Keratinocyte (primary cell): Measurements from ENCODE around the gene CCDC88B. TPM values are rescaled to one million over a fixed set of nuclear protein-coding genes. Genes with fewer than 3 reads are reported as not detected.

Source experiments
- DNase-seq: peaks from one replicate; pipeline ENCODE4 v3.0.0-alpha.2; 2011; ENCODE audit warnings: low read depth, missing footprints, low spot score
- FAIRE-seq: peaks from 2 replicates; lab custom pipeline; 2011; peaks lifted over from hg19 to GRCh38; lab: Jason Lieb, UNC
- H2AFZ ChIP-seq: 2 replicates; pipeline ENCODE4 v1.6.0; 2012; ENCODE audit warnings: low read length, control low read depth, inconsistent platforms; ENCODE audit not compliant: control insufficient read depth
- H3K27ac ChIP-seq: 2 replicates; pipeline ENCODE4 v1.5.1; 2011; ENCODE audit warnings: low read length; ENCODE audit not compliant: control insufficient read depth, insufficient read depth
- H3K27me3 ChIP-seq: 3 replicates; pipeline ENCODE4 v1.6.0; 2011; ENCODE audit warnings: low read length; ENCODE audit not compliant: control insufficient read depth, insufficient read depth; ENCODE audit errors: extremely low read depth
- H3K36me3 ChIP-seq, 2 experiments: 2 replicates in 1 of 2; 3 replicates in 1 of 2; pipeline ENCODE4 v1.5.1; 2011; ENCODE audit warnings: low read length in 2 of 2, mild to moderate bottlenecking in 1 of 2; ENCODE audit not compliant: control insufficient read depth in 2 of 2, insufficient read depth in 2 of 2; ENCODE audit errors: extremely low read depth in 1 of 2
- H3K4me1 ChIP-seq: 3 replicates; pipeline ENCODE4 v1.5.1; 2011; ENCODE audit warnings: low read length; ENCODE audit not compliant: control insufficient read depth, insufficient read depth; ENCODE audit errors: extremely low read depth
- H3K4me2 ChIP-seq: 3 replicates; pipeline ENCODE4 v1.6.0; 2011; ENCODE audit warnings: low read depth, low read length; ENCODE audit not compliant: control insufficient read depth, insufficient read depth; ENCODE audit errors: extremely low read depth
- H3K4me3 ChIP-seq, 3 experiments: fragments of 200-600 bp in 1 of 3; sonication (generic) in 1 of 3; 2 replicates in 2 of 3; 3 replicates in 1 of 3; pipeline ENCODE4 v1.5.1; 2011 to 2016; ENCODE audit warnings: low read length in 3 of 3, mild to moderate bottlenecking in 3 of 3, control low read depth in 2 of 3, inconsistent platforms in 1 of 3, low read depth in 1 of 3, mixed read lengths in 1 of 3, mixed run types in 1 of 3, moderate library complexity in 1 of 3; ENCODE audit not compliant: control insufficient read depth in 2 of 3, insufficient read depth in 2 of 3; ENCODE audit errors: extremely low read depth in 1 of 3
- H3K79me2 ChIP-seq: 2 replicates; pipeline ENCODE4 v1.6.0; 2012; ENCODE audit warnings: low read length; ENCODE audit not compliant: control insufficient read depth, insufficient read depth
- H3K9ac ChIP-seq: 3 replicates; pipeline ENCODE4 v1.6.0; 2011; ENCODE audit warnings: low read length; ENCODE audit not compliant: control insufficient read depth, insufficient read depth; ENCODE audit errors: extremely low read depth
- H3K9me1 ChIP-seq: 3 replicates; pipeline ENCODE4 v1.6.0; 2011; ENCODE audit warnings: low read length; ENCODE audit not compliant: control insufficient read depth, insufficient read depth; ENCODE audit errors: extremely low read depth
- H3K9me3 ChIP-seq: 2 replicates; pipeline ENCODE4 v1.5.1; 2012; ENCODE audit warnings: low read depth, low read length; ENCODE audit not compliant: control insufficient read depth
- H4K20me1 ChIP-seq: 3 replicates; pipeline ENCODE4 v1.6.0; 2011; ENCODE audit warnings: low read length; ENCODE audit not compliant: control insufficient read depth, insufficient read depth; ENCODE audit errors: extremely low read depth
- CTCF ChIP-seq, 3 experiments: IDR thresholded peaks in 1 of 3; conservative IDR thresholded peaks in 1 of 3; optimal IDR thresholded peaks in 1 of 3; 2 replicates in 2 of 3; 3 replicates in 1 of 3; pipeline versions ENCODE3 to v1.5.1; 2011; ENCODE audit warnings: low read length in 3 of 3, mild to moderate bottlenecking in 3 of 3, moderate library complexity in 2 of 3, control low read depth in 1 of 3, inconsistent platforms in 1 of 3; ENCODE audit not compliant: insufficient read depth in 2 of 3; ENCODE audit errors: extremely low read depth in 1 of 3
- EZH2 ChIP-seq: IDR thresholded peaks from one replicate; pipeline ENCODE4 v1.6.1; 2012; ENCODE audit warnings: inconsistent platforms, mild to moderate bottlenecking, low read length, moderate library complexity
- dilution Hi-C: fragments of 300-500 bp; cut with MboI; formaldehyde crosslinking; loops from one replicate; pipeline ENCODE4 v1.7.0; 2020; ENCODE audit warnings: low sequenced_read_pairs; ENCODE audit not compliant: extremely low pct_ligation_motif_present
- polyA plus RNA-seq, 5 experiments: library from polyadenylated mRNA; depleted of rRNA in 3 of 5; stranded (reverse) in 3 of 5; stranded (forward) in 1 of 5; unstranded in 1 of 5; fragments of >200 nt; gene quantifications; 1 replicate in 1 of 5; 2 replicates in 3 of 5; 3 replicates in 1 of 5; pipeline versions ENCODE4 v1.2.1 to v1.2.3, GENCODE V29; 2011 to 2012; ENCODE audit warnings: missing spikeins in 2 of 5, low read depth in 1 of 5, low replicate concordance in 1 of 5

The CCDC88B gene
- polyA plus RNA-seq, 1 donor (not counting 4 experiments of a cell fraction or from before 2014, with no cell fraction given) = 3.7 TPM

- no peak for TF ChIP-seq CTCF (optimal IDR thresholded peaks at IDR 0.05 in 1 of 3, IDR thresholded peaks at IDR 0.05 in 1 of 3, conservative IDR thresholded peaks at IDR 0.05 in 1 of 3; ENCODE audit: extremely low read depth in 1 of 3, insufficient read depth in 2 of 3, low read length in 3 of 3)
- TF ChIP-seq EZH2 = no peak
- Histone ChIP-seq H3K79me2 (no peaks in the 10 kb centered on the region), H3K9me3 (no peaks in the 10 kb centered on the region), H3K36me3 (no peaks in the 10 kb centered on the region), H3K27me3 (no peaks in the 10 kb centered on the region), H2AFZ (no peak overlapping the region), H3K27ac (no peak overlapping the region), H4K20me1 (no peaks in the 10 kb centered on the region), H3K9ac (no peak overlapping the region), H3K4me2 (no peak overlapping the region), H3K4me3 (no peak overlapping the region), H3K4me1 (peaks cover 7% of the 10 kb centered on the region), H3K9me1 (no peaks in the 10 kb centered on the region)
- no peak for FAIRE-seq
- dilution Hi-C loops = no loop called here
- no peak for DNase-seq
Measured at GRCh38 chr11:64400102-64400501, 60.1 kb downstream of the CCDC88B start.

- H3K79me2 ChIP-seq = no peaks in the 10 kb centered on the region
- no peak overlapping the region for H3K4me3 ChIP-seq
- H3K4me2 ChIP-seq = no peak overlapping the region
- H3K4me1 ChIP-seq = peaks cover 7% of the 10 kb centered on the region
- no peaks in the 10 kb centered on the region for H3K9me3 ChIP-seq
- H2AFZ ChIP-seq = no peak overlapping the region
- no peaks in the 10 kb centered on the region for H3K9me1 ChIP-seq
- no peaks in the 10 kb centered on the region for H3K27me3 ChIP-seq
- H3K27ac ChIP-seq = no peak overlapping the region
- TF ChIP-seq CTCF (optimal IDR thresholded peaks at IDR 0.05 in 1 of 3, IDR thresholded peaks at IDR 0.05 in 1 of 3, conservative IDR thresholded peaks at IDR 0.05 in 1 of 3; ENCODE audit: extremely low read depth in 1 of 3, insufficient read depth in 2 of 3, low read length in 3 of 3) (no peak), EZH2 (no peak)
- no peaks in the 10 kb centered on the region for H3K36me3 ChIP-seq
- dilution Hi-C loops = no loop called here
- H3K9ac ChIP-seq = no peak overlapping the region
- FAIRE-seq (no peak), DNase-seq (no peak)
- no peaks in the 10 kb centered on the region for H4K20me1 ChIP-seq
Measured at GRCh38 chr11:64400667-64401066, 60.7 kb downstream of the CCDC88B start.
